Stimulated activated naive CD8-positive, alpha-beta T cell treated with anti-CD3 and anti-CD28 coated beads, Interleukin-15, amount 100 ng/mL, for 72 hours (primary cell): ENCODE data around the gene OSGIN1.

Source experiments
- ATAC-seq: fragments of 150-1000 bp; cut with Tn5 transposase; 2 replicates; pipeline ENCODE4 v1.10.0; 2021; ENCODE audit warnings: mild to moderate bottlenecking, moderate library complexity
- DNase-seq, 2 donors: peaks; one replicate each; pipeline ENCODE4 v3.0.0; 2021 to 2022
- H3K27ac Mint-ChIP-seq, 2 donors: one replicate each; pipeline ENCODE4 v1.8.0; 2022; ENCODE audit warnings: mild to moderate bottlenecking in 2 of 2, mixed read lengths in 2 of 2, moderate library complexity in 2 of 2
- H3K27me3 Mint-ChIP-seq: one replicate; pipeline ENCODE4 v1.8.0; 2022; ENCODE audit warnings: mixed read lengths
- H3K4me1 Mint-ChIP-seq: one replicate; pipeline ENCODE4 v1.8.0; 2022; ENCODE audit warnings: mild to moderate bottlenecking, mixed read lengths
- H3K4me3 Mint-ChIP-seq, 2 donors: one replicate each; pipeline ENCODE4 v1.8.0; 2022; ENCODE audit warnings: mild to moderate bottlenecking in 2 of 2, mixed read lengths in 2 of 2, moderate library complexity in 1 of 2
- H3K9me3 Mint-ChIP-seq, 2 donors: one replicate each; pipeline ENCODE4 v1.8.0; 2022; ENCODE audit warnings: mixed read lengths in 2 of 2

The OSGIN1 gene

GRCh38 chr16:83968891-83969649 lies 16.0 kb downstream of the OSGIN1 start:
- DNase-seq, result no peak
- Mint-ChIP-seq H3K27ac (no peak overlapping the region), H3K27me3 (peaks cover 54% of the 10 kb centered on the region), H3K4me3 (peak overlapping the region; percentile 59 to 67), H3K4me1 (peaks cover 17% of the 10 kb centered on the region), H3K9me3 (no peaks in the 10 kb centered on the region)
- peak; percentile 14 for ATAC-seq

- Mint-ChIP-seq H3K4me3 (peak overlapping the region; percentile 15 to 39), H3K4me1 (peaks cover 17% of the 10 kb centered on the region), H3K27ac (no peak overlapping the region), H3K27me3 (peaks cover 61% of the 10 kb centered on the region), H3K9me3 (no peaks in the 10 kb centered on the region)
- DNase-seq, result no peak
- ATAC-seq, result no peak
These were observed 16.9 kb downstream of the OSGIN1 start for GRCh38 chr16:83969771-83970429.

GRCh38 chr16:83970430-83970815 lies 17.4 kb downstream of the OSGIN1 start:
- DNase-seq (no peak), ATAC-seq (no peak)
- Mint-ChIP-seq H3K4me1 (peaks cover 17% of the 10 kb centered on the region), H3K27me3 (peaks cover 66% of the 10 kb centered on the region), H3K4me3 (no peak overlapping the region), H3K27ac (no peak overlapping the region), H3K9me3 (no peaks in the 10 kb centered on the region)

- H3K9me3 Mint-ChIP-seq, result no peaks in the 10 kb centered on the region
- no peak for ATAC-seq
- H3K27me3 Mint-ChIP-seq, result peaks cover 66% of the 10 kb centered on the region
These were observed 18.4 kb downstream of the OSGIN1 start for GRCh38 chr16:83971165-83972130.

GRCh38 chr16:83972256-83973008 lies 19.4 kb downstream of the OSGIN1 start:
- peaks cover 17% of the 10 kb centered on the region for H3K4me1 Mint-ChIP-seq
- H3K4me3 Mint-ChIP-seq, result no peak overlapping the region
- no peak overlapping the region for H3K27ac Mint-ChIP-seq
- ATAC-seq (no peak), DNase-seq (no peak)
- H3K9me3 Mint-ChIP-seq, result no peaks in the 10 kb centered on the region
- peaks cover 65% of the 10 kb centered on the region for H3K27me3 Mint-ChIP-seq

More at GRCh38 chr16:83971165-83972130, 18.4 kb downstream of the OSGIN1 start:
- DNase-seq, result no peak
- H3K4me1 Mint-ChIP-seq, result peaks cover 17% of the 10 kb centered on the region
- H3K27ac Mint-ChIP-seq, result no peak overlapping the region
- no peak overlapping the region for H3K4me3 Mint-ChIP-seq

- peaks cover 59% of the 10 kb centered on the region for H3K27me3 Mint-ChIP-seq
- peaks cover 0 to 5% of the 10 kb centered on the region in 2 donors for H3K9me3 Mint-ChIP-seq
- DNase-seq (no peak), ATAC-seq (no peak)
- H3K4me1 Mint-ChIP-seq, result peaks cover 11% of the 10 kb centered on the region
- H3K4me3 Mint-ChIP-seq, result no peak overlapping the region
- no peak overlapping the region for H3K27ac Mint-ChIP-seq
These were observed 20.0 kb downstream of the OSGIN1 start for GRCh38 chr16:83973077-83973476.

- H3K4me1 Mint-ChIP-seq, result peaks cover 11% of the 10 kb centered on the region
- peaks cover 58% of the 10 kb centered on the region for H3K27me3 Mint-ChIP-seq
- H3K27ac Mint-ChIP-seq, result no peak overlapping the region
- DNase-seq (no peak), ATAC-seq (no peak)
- H3K9me3 Mint-ChIP-seq, result peaks cover 1 to 12% of the 10 kb centered on the region in 2 donors
- no peak overlapping the region for H3K4me3 Mint-ChIP-seq
These were observed 20.7 kb downstream of the OSGIN1 start for GRCh38 chr16:83973581-83974385.

GRCh38 chr16:83974475-83974874 lies 21.4 kb downstream of the OSGIN1 start:
- DNase-seq, result no peak
- peaks cover 56% of the 10 kb centered on the region for H3K27me3 Mint-ChIP-seq
- H3K4me3 Mint-ChIP-seq, result no peak overlapping the region
- peaks cover 6% of the 10 kb centered on the region for H3K4me1 Mint-ChIP-seq
- H3K27ac Mint-ChIP-seq, result no peak overlapping the region
- H3K9me3 Mint-ChIP-seq, result peaks cover 4 to 18% of the 10 kb centered on the region in 2 donors
- no peak for ATAC-seq

- Mint-ChIP-seq H3K27ac (no peak overlapping the region), H3K4me3 (no peak overlapping the region), H3K27me3 (peaks cover 44% of the 10 kb centered on the region), H3K4me1 (no peaks in the 10 kb centered on the region), H3K9me3 (peaks cover 4 to 18% of the 10 kb centered on the region in 2 donors)
- DNase-seq (no peak), ATAC-seq (no peak)
These were observed 22.7 kb downstream of the OSGIN1 start for GRCh38 chr16:83975590-83976260.

- H3K27me3 Mint-ChIP-seq, result peaks cover 29% of the 10 kb centered on the region
- ATAC-seq (no peak), DNase-seq (no peak)
- no peak overlapping the region for H3K4me3 Mint-ChIP-seq
- no peak overlapping the region for H3K27ac Mint-ChIP-seq
- peaks cover 4 to 18% of the 10 kb centered on the region in 2 donors for H3K9me3 Mint-ChIP-seq
- no peaks in the 10 kb centered on the region for H3K4me1 Mint-ChIP-seq
These were observed 24.2 kb downstream of the OSGIN1 start for GRCh38 chr16:83977056-83977815.

GRCh38 chr16:83978401-83978904 lies 25.4 kb downstream of the OSGIN1 start:
- Mint-ChIP-seq H3K4me3 (no peak overlapping the region), H3K4me1 (no peaks in the 10 kb centered on the region), H3K27ac (no peak overlapping the region), H3K9me3 (peaks cover 4 to 18% of the 10 kb centered on the region in 2 donors), H3K27me3 (peaks cover 20% of the 10 kb centered on the region)
- ATAC-seq, result no peak
- no peak for DNase-seq

GRCh38 chr16:83979441-83979840 lies 26.4 kb downstream of the OSGIN1 start:
- peaks cover 16% of the 10 kb centered on the region for H3K27me3 Mint-ChIP-seq
- DNase-seq (no peak), ATAC-seq (no peak)
- peaks cover 4 to 18% of the 10 kb centered on the region in 2 donors for H3K9me3 Mint-ChIP-seq
- no peaks in the 10 kb centered on the region for H3K4me1 Mint-ChIP-seq
- H3K4me3 Mint-ChIP-seq, result no peak overlapping the region
- no peak overlapping the region for H3K27ac Mint-ChIP-seq

- H3K4me3 Mint-ChIP-seq, result no peak overlapping the region
- peaks cover 4 to 18% of the 10 kb centered on the region in 2 donors for H3K9me3 Mint-ChIP-seq
- peaks cover 6% of the 10 kb centered on the region for H3K27me3 Mint-ChIP-seq
- peak overlapping the region in 1 of 2 donors; percentile 84 for H3K27ac Mint-ChIP-seq
- H3K4me1 Mint-ChIP-seq, result no peaks in the 10 kb centered on the region
- no peak for DNase-seq
- no peak for ATAC-seq
These were observed 27.8 kb downstream of the OSGIN1 start for GRCh38 chr16:83980794-83981193.
